ENCODE measurements around the gene PTPRU.

DNA sequence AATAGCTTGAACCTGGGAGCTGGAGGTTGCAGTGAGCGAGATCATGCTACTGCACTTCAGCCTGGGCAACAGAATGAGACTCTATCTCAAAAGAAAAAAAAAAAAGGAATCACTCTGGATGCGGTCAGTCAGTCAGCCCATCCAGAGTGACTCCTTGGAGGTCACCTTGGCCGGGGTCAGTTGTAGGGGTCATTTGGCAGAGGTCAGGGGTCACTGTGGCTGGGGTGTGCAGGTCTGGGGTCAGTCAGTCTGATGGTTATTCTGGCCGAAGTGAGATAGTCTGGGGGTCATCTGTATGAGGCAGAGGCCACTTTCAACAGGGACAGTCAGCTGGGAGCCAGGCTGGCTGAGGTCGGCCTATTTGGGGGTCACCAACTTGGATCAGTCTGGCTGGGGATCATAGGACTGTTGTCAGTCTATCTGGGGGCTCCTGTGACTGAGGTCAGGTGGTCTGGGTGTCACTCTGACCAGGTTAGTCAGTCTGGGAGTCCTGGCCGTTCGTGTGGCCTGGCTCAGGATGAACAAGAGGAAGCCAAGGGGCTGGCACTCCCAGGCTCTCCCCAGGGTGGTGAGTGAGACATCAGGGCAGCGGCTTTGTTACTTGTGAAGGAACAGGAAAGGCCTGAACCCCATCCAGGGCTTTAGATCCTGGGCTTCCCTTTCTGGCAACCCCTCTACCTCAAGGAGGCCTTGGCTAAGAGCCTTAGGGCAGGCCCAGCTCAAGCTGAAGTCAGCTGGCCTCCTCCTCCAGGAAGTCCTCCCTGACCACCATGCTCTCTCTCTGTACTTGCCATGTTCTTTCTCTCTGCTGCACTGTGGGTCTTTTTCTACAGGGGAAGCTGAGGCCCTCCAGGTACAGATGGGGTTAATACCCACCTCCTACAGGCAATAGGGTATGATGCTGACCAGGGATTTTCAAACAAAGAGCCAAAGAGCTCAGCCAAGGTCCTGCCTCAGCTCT lies 15.1 kb downstream of the PTPRU start:
- TF ChIP-seq, protein P1, sequence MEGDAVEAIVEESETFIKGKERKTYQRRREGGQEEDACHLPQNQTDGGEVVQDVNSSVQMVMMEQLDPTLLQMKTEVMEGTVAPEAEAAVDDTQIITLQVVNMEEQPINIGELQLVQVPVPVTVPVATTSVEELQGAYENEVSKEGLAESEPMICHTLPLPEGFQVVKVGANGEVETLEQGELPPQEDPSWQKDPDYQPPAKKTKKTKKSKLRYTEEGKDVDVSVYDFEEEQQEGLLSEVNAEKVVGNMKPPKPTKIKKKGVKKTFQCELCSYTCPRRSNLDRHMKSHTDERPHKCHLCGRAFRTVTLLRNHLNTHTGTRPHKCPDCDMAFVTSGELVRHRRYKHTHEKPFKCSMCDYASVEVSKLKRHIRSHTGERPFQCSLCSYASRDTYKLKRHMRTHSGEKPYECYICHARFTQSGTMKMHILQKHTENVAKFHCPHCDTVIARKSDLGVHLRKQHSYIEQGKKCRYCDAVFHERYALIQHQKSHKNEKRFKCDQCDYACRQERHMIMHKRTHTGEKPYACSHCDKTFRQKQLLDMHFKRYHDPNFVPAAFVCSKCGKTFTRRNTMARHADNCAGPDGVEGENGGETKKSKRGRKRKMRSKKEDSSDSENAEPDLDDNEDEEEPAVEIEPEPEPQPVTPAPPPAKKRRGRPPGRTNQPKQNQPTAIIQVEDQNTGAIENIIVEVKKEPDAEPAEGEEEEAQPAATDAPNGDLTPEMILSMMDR (conservative IDR thresholded peaks at IDR 0.05; ENCODE audit: low read depth, low read length): no peak
- TF ChIP-seq EZH2 (IDR thresholded peaks at IDR 0.05; ENCODE audit: borderline replicate concordance, low read depth, low read length, poor library complexity, severe bottlenecking): no peak

Data from A673 (cell line).